Caco-2 (cell line): ENCODE measurements around the gene B3GALT6. TPM values are rescaled to one million over a fixed set of nuclear protein-coding genes. Genes with fewer than 3 reads are reported as not detected.

Experiments used
- BruUV-seq: library from RNA; stranded (reverse); fragments of 400-500 nt; replicated peaks from 2 replicates; lab custom pipeline; 2021; lab: Mats Ljungman, UMichigan
- CTCF ChIA-PET: fragments of 300-600 bp; sonication (Branson Sonifier 250); formaldehyde crosslinking; loops from one replicate; lab custom pipeline; 2022; ENCODE audit warnings: antibody characterized with exemption; lab: Charles Lee
- POLR2A ChIA-PET: fragments of 300-600 bp; sonication (Branson Sonifier 250); formaldehyde crosslinking; loops from one replicate; lab custom pipeline; 2022; ENCODE audit warnings: antibody characterized with exemption; lab: Charles Lee
- DNase-seq, 2 experiments: peaks; one replicate each; pipeline versions ENCODE4 v3.0.0 to v3.0.0-alpha.2; 2020 to 2022
- H3K27me3 ChIP-seq: replicated peaks from 2 replicates; pipeline ENCODE4 v1.6.0; 2011; ENCODE audit warnings: low read length; ENCODE audit not compliant: control insufficient read depth, insufficient read depth
- H3K36me3 ChIP-seq: 2 replicates; pipeline ENCODE4 v1.5.1; 2011; ENCODE audit warnings: low read length; ENCODE audit not compliant: control insufficient read depth, insufficient read depth
- H3K4me1 ChIP-seq: fragments of 250-450 bp; sonication (Bioruptor Pico); 2 replicates; pipeline ENCODE4 v1.5.1; 2020; ENCODE audit warnings: mild to moderate bottlenecking
- H3K4me3 ChIP-seq: 2 replicates; pipeline ENCODE4 v1.5.1; 2011; ENCODE audit warnings: low read depth, mild to moderate bottlenecking, control low read depth, low read length
- H3K9me3 ChIP-seq: fragments of 250-450 bp; sonication (Bioruptor Pico); 2 replicates; pipeline ENCODE4 v1.5.1; 2020; ENCODE audit warnings: mild to moderate bottlenecking, moderate library complexity
- H3K27ac Mint-ChIP-seq: one replicate; pipeline ENCODE4 v1.8.0; 2022; ENCODE audit warnings: mixed read lengths; ENCODE audit not compliant: unreplicated experiment
- H3K27me3 Mint-ChIP-seq: one replicate; pipeline ENCODE4 v1.8.0; 2022; ENCODE audit warnings: mixed read lengths; ENCODE audit not compliant: insufficient read depth, unreplicated experiment
- H3K36me3 Mint-ChIP-seq: one replicate; pipeline ENCODE4 v1.8.0; 2022; ENCODE audit warnings: mild to moderate bottlenecking, mixed read lengths; ENCODE audit not compliant: insufficient read depth, unreplicated experiment
- H3K4me1 Mint-ChIP-seq: one replicate; pipeline ENCODE4 v1.8.0; 2022; ENCODE audit warnings: low read depth, mixed read lengths; ENCODE audit not compliant: unreplicated experiment
- H3K4me3 Mint-ChIP-seq: one replicate; pipeline ENCODE4 v1.8.0; 2022; ENCODE audit warnings: mild to moderate bottlenecking, moderate library complexity, mixed read lengths; ENCODE audit not compliant: unreplicated experiment
- H3K9me3 Mint-ChIP-seq: one replicate; pipeline ENCODE4 v1.8.0; 2022; ENCODE audit warnings: mixed read lengths; ENCODE audit not compliant: unreplicated experiment
- CTCF ChIP-seq, 2 experiments: fragments of 200-600 bp in 1 of 2; IDR thresholded peaks; 1 replicate in 1 of 2; 2 replicates in 1 of 2; pipeline versions ENCODE4 v1.5.1 to v1.8.0; 2011 to 2022; ENCODE audit warnings: antibody characterized with exemption in 1 of 2, control low read depth in 1 of 2, inconsistent platforms in 1 of 2, low read depth in 1 of 2, low read length in 1 of 2, mild to moderate bottlenecking in 1 of 2, moderate library complexity in 1 of 2; ENCODE audit not compliant: insufficient read depth in 1 of 2, severe bottlenecking in 1 of 2, unreplicated experiment in 1 of 2
- intact Hi-C: fragments of 100-400 bp; cut with micrococcal nuclease; formaldehyde crosslinking; loops from one replicate; pipeline ENCODE4 v1.10.0; 2022; ENCODE audit not compliant: unreplicated experiment
- total RNA-seq: library from RNA; stranded (reverse); gene quantifications from 2 replicates; pipeline ENCODE4 v1.2.3, GENCODE V29; 2022

B3GALT6 gene
- total RNA-seq, 1 experiment from 2014 or later, result 24.8 TPM

DNA sequence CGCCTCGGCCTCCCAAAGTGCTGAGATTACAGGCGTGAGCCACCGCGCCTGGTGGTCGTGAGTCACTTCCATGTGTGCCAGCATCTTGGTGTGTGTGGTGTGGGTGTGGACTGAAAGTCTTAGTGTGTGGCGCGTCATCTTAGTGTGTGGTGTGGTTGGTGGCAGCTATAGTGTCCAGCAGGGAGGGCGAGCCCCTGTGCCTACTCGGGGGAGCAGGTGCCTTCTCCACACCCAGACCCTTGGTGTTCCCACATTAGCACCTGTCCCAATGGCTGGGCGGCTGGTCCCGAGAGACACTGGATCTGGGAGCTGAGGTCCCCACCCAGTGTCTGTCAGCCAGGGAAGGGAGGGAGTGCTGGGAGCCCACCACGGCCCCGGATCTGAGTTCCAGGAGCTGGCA is 51.0 kb downstream of the B3GALT6 start:
- POLR2A ChIA-PET, result no interaction called here
- CTCF ChIA-PET, result no interaction called here
- BruUV-seq, result no TSS peak
- intact Hi-C loops, result no loop called here
- no peak overlapping the region for H3K4me3 ChIP-seq
- H3K4me1 ChIP-seq, result no peaks in the 10 kb centered on the region
- H3K9me3 ChIP-seq, result no peaks in the 10 kb centered on the region
- Mint-ChIP-seq H3K27me3 (no peaks in the 10 kb centered on the region), H3K9me3 (no peaks in the 10 kb centered on the region), H3K36me3 (no peaks in the 10 kb centered on the region), H3K27ac (no peak overlapping the region), H3K4me3 (no peak overlapping the region), H3K4me1 (no peaks in the 10 kb centered on the region)
- no peaks in the 10 kb centered on the region for H3K36me3 ChIP-seq
- no peaks in the 10 kb centered on the region for H3K27me3 ChIP-seq
- no peak for TF ChIP-seq CTCF (IDR thresholded peaks at IDR 0.05; ENCODE audit: insufficient read depth in 1 of 2, low read depth in 1 of 2, low read length in 1 of 2, severe bottlenecking in 1 of 2, unreplicated experiment in 1 of 2)
- no peak for DNase-seq

DNA sequence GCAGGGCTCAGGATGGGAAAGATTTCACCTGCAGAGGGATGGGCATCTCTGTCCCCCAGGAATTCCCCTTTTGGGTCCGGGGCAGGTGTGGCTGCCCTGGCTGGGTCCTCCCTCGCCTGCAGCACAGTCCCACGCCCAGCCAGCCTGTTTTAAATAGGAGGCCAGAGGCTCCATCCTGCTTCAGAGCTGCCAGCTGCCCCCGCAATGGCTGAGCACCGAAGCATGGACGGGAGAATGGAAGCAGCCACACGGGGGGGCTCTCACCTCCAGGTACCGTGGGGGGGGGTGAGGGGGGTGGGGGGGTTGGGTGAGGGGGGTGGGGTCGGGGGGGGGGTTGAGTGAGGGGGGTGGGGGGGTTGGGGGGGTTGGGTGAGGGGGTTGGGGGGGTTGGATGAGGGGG is 51.8 kb downstream of the B3GALT6 start:
- no peaks in the 10 kb centered on the region for H3K27me3 Mint-ChIP-seq
- no TSS peak for BruUV-seq
- H3K9me3 Mint-ChIP-seq, result no peaks in the 10 kb centered on the region
- H3K27me3 ChIP-seq, result no peaks in the 10 kb centered on the region
- H3K27ac Mint-ChIP-seq, result no peak overlapping the region
- no peaks in the 10 kb centered on the region for H3K36me3 ChIP-seq
- no peaks in the 10 kb centered on the region for H3K4me1 ChIP-seq
- no peaks in the 10 kb centered on the region for H3K36me3 Mint-ChIP-seq
- intact Hi-C loops, result no loop called here
- no peak overlapping the region for H3K4me3 Mint-ChIP-seq
- no peaks in the 10 kb centered on the region for H3K4me1 Mint-ChIP-seq
- no peak for TF ChIP-seq CTCF (IDR thresholded peaks at IDR 0.05; ENCODE audit: insufficient read depth in 1 of 2, low read depth in 1 of 2, low read length in 1 of 2, severe bottlenecking in 1 of 2, unreplicated experiment in 1 of 2)
- ChIA-PET CTCF (no interaction called here), POLR2A (no interaction called here)
- H3K9me3 ChIP-seq, result no peaks in the 10 kb centered on the region
- no peak for DNase-seq
- no peak overlapping the region for H3K4me3 ChIP-seq

Other genes with a start within 250 kb of the B3GALT6 start
- 45.5 and 53.8 TPM in 2 replicates for gene HES4, start 232.1 kb upstream of the B3GALT6 start, total RNA-seq
- 55.5 and 63.1 TPM in 2 replicates for gene ISG15, start 218.7 kb upstream of the B3GALT6 start, total RNA-seq
- gene AGRN, start 212.1 kb upstream of the B3GALT6 start, total RNA-seq, result 176 and 188 TPM in 2 replicates
- 0.56 and 0.57 TPM in 2 replicates for gene RNF223, start 157.9 kb upstream of the B3GALT6 start, total RNA-seq
- gene C1orf159, start 116.1 kb upstream of the B3GALT6 start, total RNA-seq, result 12.9 and 14.0 TPM in 2 replicates
- 0.29 and 1.2 TPM in 2 replicates for gene TTLL10, start 58.4 kb upstream of the B3GALT6 start, total RNA-seq
- not detected in 2 replicates for gene TNFRSF18, start 25.6 kb upstream of the B3GALT6 start, total RNA-seq
- gene TNFRSF4, start 18.1 kb upstream of the B3GALT6 start, total RNA-seq, result not detected in 2 replicates
- gene SDF4, start 236 bp upstream of the B3GALT6 start, total RNA-seq, result 138 and 140 TPM in 2 replicates
- 3.4 and 3.7 TPM in 2 replicates for gene C1QTNF12, start 14.5 kb downstream of the B3GALT6 start, total RNA-seq
- 57.2 and 62.7 TPM in 2 replicates for gene UBE2J2, start 41.6 kb downstream of the B3GALT6 start, total RNA-seq
- 1.0 and 2.8 TPM in 2 replicates for gene SCNN1D, start 48.2 kb downstream of the B3GALT6 start, total RNA-seq
- gene ACAP3, start 75.7 kb downstream of the B3GALT6 start, total RNA-seq, result 46.6 and 48.5 TPM in 2 replicates
- 39.8 and 43.8 TPM in 2 replicates for gene PUSL1, start 76.4 kb downstream of the B3GALT6 start, total RNA-seq
- 103 and 115 TPM in 2 replicates for gene INTS11, start 92.4 kb downstream of the B3GALT6 start, total RNA-seq
- gene CPTP, start 92.6 kb downstream of the B3GALT6 start, total RNA-seq, result 16.2 and 16.8 TPM in 2 replicates
- 0.09 and 0.29 TPM in 2 replicates for gene TAS1R3, start 99.0 kb downstream of the B3GALT6 start, total RNA-seq
- gene DVL1, start 117.2 kb downstream of the B3GALT6 start, total RNA-seq, result 40.6 and 43.0 TPM in 2 replicates
- gene MXRA8, start 126.3 kb downstream of the B3GALT6 start, total RNA-seq, result 4.9 and 5.0 TPM in 2 replicates
- 187 and 200 TPM in 2 replicates for gene AURKAIP1, start 143.0 kb downstream of the B3GALT6 start, total RNA-seq
- 145 and 147 TPM in 2 replicates for gene CCNL2, start 167.1 kb downstream of the B3GALT6 start, total RNA-seq
- gene MRPL20, start 175.1 kb downstream of the B3GALT6 start, total RNA-seq, result 109 and 110 TPM in 2 replicates
- gene ANKRD65, start 189.0 kb downstream of the B3GALT6 start, total RNA-seq, result 1.6 and 3.2 TPM in 2 replicates
- gene VWA1, start 203.5 kb downstream of the B3GALT6 start, total RNA-seq, result 73.7 and 74.7 TPM in 2 replicates
- gene ATAD3C, start 217.5 kb downstream of the B3GALT6 start, total RNA-seq, result 0.84 and 0.95 TPM in 2 replicates
- gene ATAD3B, start 239.5 kb downstream of the B3GALT6 start, total RNA-seq, result 48.1 and 54.7 TPM in 2 replicates